Rectal smooth muscle tissue (tissue), 1 donor: ENCODE data around the gene PLXND1.
A peak's percentile ranks its signal among the peaks of the same experiment; 100 is the strongest.
"Not testable (repeated sequence)": the region's sequence is repeated elsewhere in the genome, so short reads cannot be mapped to it uniquely, and the experiment has no call there.

Experiments used
- H3K27ac ChIP-seq: one replicate; pipeline ENCODE4 v1.7.0; 2013; ENCODE audit warnings: low read depth, low read length, inconsistent platforms
- H3K27me3 ChIP-seq: one replicate; pipeline ENCODE4 v1.7.0; 2013; ENCODE audit warnings: low read length; ENCODE audit not compliant: control insufficient read depth, insufficient read depth
- H3K36me3 ChIP-seq: one replicate; pipeline ENCODE4 v1.7.0; 2013; ENCODE audit warnings: low read length; ENCODE audit not compliant: control insufficient read depth, insufficient read depth
- H3K4me1 ChIP-seq: one replicate; pipeline ENCODE4 v1.7.0; 2013; ENCODE audit warnings: low read length; ENCODE audit not compliant: control insufficient read depth, insufficient read depth
- H3K4me3 ChIP-seq: one replicate; pipeline ENCODE4 v1.7.0; 2013; ENCODE audit warnings: low read length
- H3K9ac ChIP-seq: one replicate; pipeline ENCODE4 v1.7.0; 2013; ENCODE audit warnings: low read length

Gene PLXND1, protein sequence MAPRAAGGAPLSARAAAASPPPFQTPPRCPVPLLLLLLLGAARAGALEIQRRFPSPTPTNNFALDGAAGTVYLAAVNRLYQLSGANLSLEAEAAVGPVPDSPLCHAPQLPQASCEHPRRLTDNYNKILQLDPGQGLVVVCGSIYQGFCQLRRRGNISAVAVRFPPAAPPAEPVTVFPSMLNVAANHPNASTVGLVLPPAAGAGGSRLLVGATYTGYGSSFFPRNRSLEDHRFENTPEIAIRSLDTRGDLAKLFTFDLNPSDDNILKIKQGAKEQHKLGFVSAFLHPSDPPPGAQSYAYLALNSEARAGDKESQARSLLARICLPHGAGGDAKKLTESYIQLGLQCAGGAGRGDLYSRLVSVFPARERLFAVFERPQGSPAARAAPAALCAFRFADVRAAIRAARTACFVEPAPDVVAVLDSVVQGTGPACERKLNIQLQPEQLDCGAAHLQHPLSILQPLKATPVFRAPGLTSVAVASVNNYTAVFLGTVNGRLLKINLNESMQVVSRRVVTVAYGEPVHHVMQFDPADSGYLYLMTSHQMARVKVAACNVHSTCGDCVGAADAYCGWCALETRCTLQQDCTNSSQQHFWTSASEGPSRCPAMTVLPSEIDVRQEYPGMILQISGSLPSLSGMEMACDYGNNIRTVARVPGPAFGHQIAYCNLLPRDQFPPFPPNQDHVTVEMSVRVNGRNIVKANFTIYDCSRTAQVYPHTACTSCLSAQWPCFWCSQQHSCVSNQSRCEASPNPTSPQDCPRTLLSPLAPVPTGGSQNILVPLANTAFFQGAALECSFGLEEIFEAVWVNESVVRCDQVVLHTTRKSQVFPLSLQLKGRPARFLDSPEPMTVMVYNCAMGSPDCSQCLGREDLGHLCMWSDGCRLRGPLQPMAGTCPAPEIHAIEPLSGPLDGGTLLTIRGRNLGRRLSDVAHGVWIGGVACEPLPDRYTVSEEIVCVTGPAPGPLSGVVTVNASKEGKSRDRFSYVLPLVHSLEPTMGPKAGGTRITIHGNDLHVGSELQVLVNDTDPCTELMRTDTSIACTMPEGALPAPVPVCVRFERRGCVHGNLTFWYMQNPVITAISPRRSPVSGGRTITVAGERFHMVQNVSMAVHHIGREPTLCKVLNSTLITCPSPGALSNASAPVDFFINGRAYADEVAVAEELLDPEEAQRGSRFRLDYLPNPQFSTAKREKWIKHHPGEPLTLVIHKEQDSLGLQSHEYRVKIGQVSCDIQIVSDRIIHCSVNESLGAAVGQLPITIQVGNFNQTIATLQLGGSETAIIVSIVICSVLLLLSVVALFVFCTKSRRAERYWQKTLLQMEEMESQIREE (N-terminal part only)

GRCh38 chr3:129606636-129607390, at the start of gene PLXND1:
TSS of gene PLXND1 (minus strand) at chr3:129606676. CDS start at chr3:129606639, 37 bp downstream.
- Histone ChIP-seq H3K27ac (peak within 1 kb of the TSS; percentile 81), H3K36me3 (no peaks in the 10 kb centered on the region), H3K4me3 (peak within 1 kb of the TSS; percentile 71), H3K9ac (peak within 1 kb of the TSS; percentile 41), H3K4me1 (no peaks in the 10 kb centered on the region), H3K27me3 (peaks cover 4% of the 10 kb centered on the region)

- Histone ChIP-seq H3K4me1 (peaks cover 8% of the 10 kb centered on the region), H3K4me3 (no peak overlapping the region), H3K9ac (no peak overlapping the region), H3K27me3 (no peaks in the 10 kb centered on the region), H3K36me3 (no peaks in the 10 kb centered on the region), H3K27ac (no peak overlapping the region)
Observed at GRCh38 chr3:129655291-129655700, 48.8 kb upstream of the PLXND1 start.

DNA sequence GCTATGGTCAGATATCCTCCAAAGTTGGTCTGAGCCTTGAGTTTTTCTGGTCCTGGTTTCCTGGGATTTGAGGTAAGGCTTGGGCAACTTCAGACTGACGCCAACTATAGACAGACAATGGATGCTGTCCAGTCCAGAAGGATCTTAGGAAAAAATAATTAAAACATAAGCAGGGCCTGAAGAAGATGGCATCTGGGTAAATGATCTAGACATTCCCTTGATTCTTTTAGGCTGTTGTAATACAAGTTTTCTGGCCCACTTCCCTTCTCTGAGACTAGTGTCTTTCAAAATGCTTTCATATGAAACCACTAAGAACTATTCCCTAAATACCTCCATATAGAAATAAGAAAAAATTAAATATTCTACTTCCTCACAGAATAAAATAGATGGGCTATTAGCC, 47.7 kb upstream of the PLXND1 start:
- no peak overlapping the region for H3K27ac ChIP-seq
- no peak overlapping the region for H3K9ac ChIP-seq
- no peak overlapping the region for H3K4me3 ChIP-seq
- H3K36me3 ChIP-seq = no peaks in the 10 kb centered on the region
- H3K27me3 ChIP-seq = no peaks in the 10 kb centered on the region
- H3K4me1 ChIP-seq = peaks cover 8% of the 10 kb centered on the region

DNA sequence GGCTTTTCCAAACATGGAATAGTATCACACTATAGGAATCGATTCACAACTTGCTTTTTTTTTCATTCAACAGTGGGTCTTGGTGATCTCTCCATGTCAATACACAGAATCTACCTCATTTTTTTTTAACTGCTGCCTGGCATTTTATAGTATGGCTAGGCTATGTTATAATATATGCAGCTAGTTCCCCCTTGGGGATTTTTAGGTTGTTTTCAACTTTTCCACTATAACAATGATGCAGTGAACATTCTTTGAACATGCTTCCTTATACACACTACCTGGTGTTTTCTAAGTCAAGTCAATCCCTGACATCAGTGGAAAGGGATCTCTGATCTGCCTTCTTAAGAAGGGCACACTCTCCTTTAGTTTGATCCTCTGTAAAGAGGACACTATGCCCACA, 46.5 kb upstream of the PLXND1 start:
- Histone ChIP-seq H3K27me3 (no peaks in the 10 kb centered on the region), H3K4me1 (peaks cover 6% of the 10 kb centered on the region), H3K27ac (no peak overlapping the region), H3K36me3 (no peaks in the 10 kb centered on the region), H3K4me3 (no peak overlapping the region), H3K9ac (no peak overlapping the region)

- Histone ChIP-seq H3K4me1 (peaks cover 3% of the 10 kb centered on the region), H3K4me3 (no peak overlapping the region), H3K27ac (no peak overlapping the region), H3K9ac (no peak overlapping the region), H3K36me3 (no peaks in the 10 kb centered on the region), H3K27me3 (no peaks in the 10 kb centered on the region)
Observed at GRCh38 chr3:129651435-129652202, 45.1 kb upstream of the PLXND1 start.

GRCh38 chr3:129650256-129650872, 43.9 kb upstream of the PLXND1 start:
- Histone ChIP-seq H3K4me1 (peaks cover 3% of the 10 kb centered on the region), H3K36me3 (no peaks in the 10 kb centered on the region), H3K9ac (no peak overlapping the region), H3K27ac (no peak overlapping the region), H3K27me3 (no peaks in the 10 kb centered on the region), H3K4me3 (no peak overlapping the region)

DNA sequence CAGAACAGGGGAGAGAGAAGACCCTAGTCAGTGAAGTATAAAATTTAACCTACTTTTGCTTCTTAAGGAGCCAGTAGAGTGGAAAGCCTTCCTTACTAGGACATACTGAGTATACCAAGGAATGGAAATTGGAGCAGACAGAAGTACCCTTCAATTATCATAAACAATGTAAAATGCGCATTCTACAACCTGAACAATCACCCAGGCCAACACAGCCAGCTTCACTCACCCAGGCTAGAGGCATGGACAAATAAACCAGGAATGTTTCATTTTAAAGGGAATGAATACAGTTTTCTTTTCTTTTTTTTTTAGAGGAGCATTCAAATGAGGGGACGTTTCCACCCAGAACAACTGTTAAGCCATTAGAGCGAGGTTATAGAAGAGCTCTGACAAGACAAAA, 41.9 kb upstream of the PLXND1 start:
- Histone ChIP-seq H3K36me3 (no peaks in the 10 kb centered on the region), H3K4me3 (no peak overlapping the region), H3K9ac (no peak overlapping the region)

DNA sequence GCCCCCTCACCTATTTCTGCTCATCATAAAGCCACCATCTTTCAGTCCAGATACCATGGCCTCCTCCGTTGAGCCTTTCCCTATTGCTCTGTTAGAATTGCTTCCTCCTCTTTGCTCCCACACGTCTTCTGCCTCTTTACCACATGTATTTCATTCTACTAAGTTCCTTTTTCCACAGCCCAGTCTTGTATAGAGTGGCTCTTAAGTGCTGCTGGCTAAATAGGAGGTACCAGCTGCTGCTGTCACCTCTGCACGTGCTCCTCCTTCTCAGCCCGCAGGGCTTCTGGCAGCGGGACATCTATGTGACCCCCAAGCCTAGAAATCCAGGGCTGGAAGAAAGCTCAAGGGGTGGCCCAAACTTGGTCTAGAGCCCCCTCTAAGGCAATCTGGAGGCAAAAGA, 38.8 kb upstream of the PLXND1 start:
- Histone ChIP-seq H3K4me1 (no peaks in the 10 kb centered on the region), H3K27ac (no peak overlapping the region), H3K36me3 (no peaks in the 10 kb centered on the region)

More for the DNA sequence above, 41.9 kb upstream of the PLXND1 start:
- no peaks in the 10 kb centered on the region for H3K27me3 ChIP-seq
- peaks cover 3% of the 10 kb centered on the region for H3K4me1 ChIP-seq
- H3K27ac ChIP-seq = no peak overlapping the region

DNA sequence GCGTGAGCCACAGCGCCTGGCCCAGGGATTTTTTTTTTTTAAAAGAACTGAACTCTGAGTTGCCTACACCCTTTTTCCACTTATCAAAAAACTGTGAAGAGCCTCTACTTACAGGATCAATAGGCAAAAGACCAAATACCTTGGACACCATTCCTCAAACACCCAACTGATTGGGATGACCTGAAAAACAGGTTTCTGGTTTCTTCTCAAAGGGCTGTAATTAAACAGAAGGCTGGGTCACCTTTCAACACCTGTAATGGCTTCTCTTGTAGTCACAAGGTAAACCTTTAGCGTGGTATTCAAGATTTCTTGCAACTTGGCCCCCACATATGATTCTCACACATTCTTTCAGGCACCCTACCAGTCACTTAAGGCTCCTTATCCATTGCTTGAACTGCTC, 38.4 kb upstream of the PLXND1 start:
- Histone ChIP-seq H3K36me3 (no peaks in the 10 kb centered on the region), H3K27me3 (no peaks in the 10 kb centered on the region), H3K9ac (no peak overlapping the region), H3K27ac (no peak overlapping the region), H3K4me1 (no peaks in the 10 kb centered on the region), H3K4me3 (no peak overlapping the region)

More for the DNA sequence above, 38.8 kb upstream of the PLXND1 start:
- H3K4me3 ChIP-seq = no peak overlapping the region
- no peak overlapping the region for H3K9ac ChIP-seq
- no peaks in the 10 kb centered on the region for H3K27me3 ChIP-seq

GRCh38 chr3:129641567-129642260, 35.2 kb upstream of the PLXND1 start:
- H3K27ac ChIP-seq, H3K4me3 ChIP-seq, H3K9ac ChIP-seq, H3K36me3 ChIP-seq, H3K27me3 ChIP-seq, H3K4me1 ChIP-seq: not testable (repeated sequence)
